NT2/D1 (cell line): Measurements from ENCODE around the gene CDK6.

Source experiments
- DNase-seq: peaks from one replicate; pipeline ENCODE4 v3.0.0-alpha.2; 2011; ENCODE audit warnings: low read depth, low spot score
- H3K27me3 ChIP-seq: 2 replicates; pipeline ENCODE4 v1.6.0; 2011; ENCODE audit warnings: mild to moderate bottlenecking; ENCODE audit not compliant: insufficient read length, insufficient read depth
- H3K36me3 ChIP-seq: 2 replicates; pipeline ENCODE4 v1.6.1; 2011; ENCODE audit warnings: mild to moderate bottlenecking, low read length, mixed read lengths; ENCODE audit not compliant: insufficient read depth, insufficient read length
- H3K4me1 ChIP-seq: 2 replicates; pipeline ENCODE4 v1.5.1; 2011; ENCODE audit not compliant: insufficient read depth, insufficient read length
- H3K4me3 ChIP-seq: 2 replicates; pipeline ENCODE4 v1.5.1; 2011; ENCODE audit warnings: low read depth; ENCODE audit not compliant: insufficient read length
- H3K9ac ChIP-seq: 2 replicates; pipeline ENCODE4 v1.6.0; 2011; ENCODE audit warnings: low read depth; ENCODE audit not compliant: insufficient read length
- H3K9me3 ChIP-seq: 2 replicates; pipeline ENCODE4 v1.5.1; 2011; ENCODE audit warnings: mild to moderate bottlenecking, low read length; ENCODE audit not compliant: insufficient read depth
- SUZ12 ChIP-seq: IDR thresholded peaks from 2 replicates; pipeline ENCODE4 v1.6.1; 2011; ENCODE audit not compliant: insufficient read length, insufficient read depth; ENCODE audit errors: extremely low read depth
- YY1 ChIP-seq: IDR thresholded peaks from 2 replicates; pipeline ENCODE4 v1.6.1; 2011; ENCODE audit not compliant: insufficient read length, insufficient read depth
- ZNF274 ChIP-seq: IDR thresholded peaks from 2 replicates; pipeline ENCODE4 v1.6.1; 2011; ENCODE audit warnings: mild to moderate bottlenecking, low read depth, low read length

Gene CDK6

GRCh38 chr7:92730808-92731207 lies 105.6 kb downstream of the CDK6 start:
- no peak for DNase-seq
- H3K27me3 ChIP-seq: no peaks in the 10 kb centered on the region
- no peaks in the 10 kb centered on the region for H3K9me3 ChIP-seq
- H3K9ac ChIP-seq: no peak overlapping the region
- no peak for TF ChIP-seq ZNF274
- TF ChIP-seq YY1: no peak
- no peak for TF ChIP-seq SUZ12
- no peak overlapping the region for H3K4me3 ChIP-seq
- no peaks in the 10 kb centered on the region for H3K4me1 ChIP-seq
- H3K36me3 ChIP-seq: no peaks in the 10 kb centered on the region

- Histone ChIP-seq H3K4me3 (no peak overlapping the region), H3K27me3 (no peaks in the 10 kb centered on the region), H3K36me3 (peaks cover 8% of the 10 kb centered on the region), H3K9ac (no peak overlapping the region), H3K9me3 (no peaks in the 10 kb centered on the region), H3K4me1 (no peaks in the 10 kb centered on the region)
- TF ChIP-seq YY1 (no peak), SUZ12 (no peak), ZNF274 (no peak)
- DNase-seq: no peak
Observed at GRCh38 chr7:92729751-92730150, 106.6 kb downstream of the CDK6 start.

DNA sequence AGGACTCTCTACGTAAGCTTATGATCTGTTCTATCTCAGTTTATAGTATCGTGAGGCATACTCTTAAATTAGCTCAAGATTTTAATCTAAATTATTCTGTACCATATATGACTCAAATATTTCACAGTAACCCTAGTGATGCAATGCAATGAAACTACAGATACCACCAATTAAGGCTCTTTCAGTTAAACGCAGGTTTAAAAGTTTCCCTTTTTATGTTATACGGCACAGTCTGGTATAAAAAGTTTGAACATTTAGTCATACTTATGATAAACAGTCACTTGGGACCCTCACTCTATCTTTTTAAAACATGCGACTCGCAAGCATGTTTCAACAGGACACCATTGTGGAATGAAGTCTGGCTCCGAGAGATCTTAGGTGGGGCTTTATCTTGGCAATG lies 107.2 kb downstream of the CDK6 start:
- no peaks in the 10 kb centered on the region for H3K27me3 ChIP-seq
- no peak overlapping the region for H3K9ac ChIP-seq
- no peaks in the 10 kb centered on the region for H3K9me3 ChIP-seq
- H3K36me3 ChIP-seq: peaks cover 12% of the 10 kb centered on the region
- TF ChIP-seq ZNF274 (no peak), YY1 (no peak), SUZ12 (no peak)
- no peak for DNase-seq
- no peak overlapping the region for H3K4me3 ChIP-seq
- no peaks in the 10 kb centered on the region for H3K4me1 ChIP-seq

DNA sequence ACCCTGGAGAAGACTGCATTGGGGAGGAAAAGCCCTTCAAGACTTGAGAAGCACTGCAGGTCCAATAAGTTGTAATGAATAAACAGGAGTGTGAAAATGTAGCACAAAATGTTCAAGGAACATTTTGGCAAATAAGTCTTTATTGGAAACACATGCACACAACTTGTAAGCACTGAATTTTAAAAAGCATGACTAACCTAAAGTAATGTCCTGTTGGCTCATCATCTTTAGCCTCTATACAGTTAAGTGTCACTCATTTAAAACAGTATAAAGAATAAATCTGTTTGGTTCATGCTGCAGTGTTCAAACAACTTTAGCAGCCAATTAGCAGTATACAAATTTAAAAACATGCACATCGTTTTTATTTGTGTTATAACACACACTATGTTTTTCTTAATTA lies 108.6 kb downstream of the CDK6 start:
- no peak overlapping the region for H3K9ac ChIP-seq
- H3K9me3 ChIP-seq: no peaks in the 10 kb centered on the region
- no peak for DNase-seq
- no peak overlapping the region for H3K4me3 ChIP-seq
- no peaks in the 10 kb centered on the region for H3K27me3 ChIP-seq
- no peaks in the 10 kb centered on the region for H3K4me1 ChIP-seq
- H3K36me3 ChIP-seq: peaks cover 13% of the 10 kb centered on the region
- TF ChIP-seq SUZ12 (no peak), YY1 (no peak), ZNF274 (no peak)

DNA sequence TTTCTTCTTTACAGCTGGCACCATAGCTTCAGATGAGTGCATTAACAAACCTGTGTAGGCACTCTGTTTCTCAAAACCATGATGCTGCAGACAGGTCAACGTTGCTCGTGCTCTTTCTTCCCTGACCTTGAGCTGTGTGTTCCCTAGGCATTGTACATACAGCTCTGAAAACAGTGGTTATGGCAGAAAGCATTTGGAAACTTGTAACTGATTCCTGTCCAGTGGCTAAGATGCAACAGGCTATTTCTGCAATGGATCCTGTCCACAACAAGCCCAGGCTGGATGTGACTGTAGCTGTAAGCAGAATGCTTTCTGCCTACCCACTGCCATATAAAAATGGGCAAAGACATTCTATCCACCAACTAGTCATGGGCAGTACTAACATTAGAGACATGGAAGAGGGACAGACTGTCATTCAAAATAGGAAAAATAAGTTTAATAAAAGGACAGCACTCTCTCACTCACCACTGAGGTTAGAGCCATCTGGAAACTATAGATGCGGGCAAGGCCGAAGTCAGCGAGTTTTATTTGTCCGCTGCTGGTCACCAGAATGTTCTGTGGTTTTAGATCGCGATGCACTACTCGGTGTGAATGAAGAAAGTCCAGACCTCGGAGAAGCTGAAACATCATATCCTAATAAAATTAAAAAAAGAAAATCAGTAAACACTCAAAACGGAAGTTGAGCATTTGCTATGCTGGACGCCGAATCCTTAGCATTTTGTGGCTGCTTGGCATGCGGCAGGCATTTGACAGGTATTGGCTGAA lies 111.0 kb downstream of the CDK6 start:
- peaks cover 20% of the 10 kb centered on the region for H3K36me3 ChIP-seq
- H3K4me1 ChIP-seq: no peaks in the 10 kb centered on the region
- no peak for TF ChIP-seq YY1
- no peak for TF ChIP-seq SUZ12
- no peak for TF ChIP-seq ZNF274
- DNase-seq: no peak
- no peak overlapping the region for H3K9ac ChIP-seq
- H3K9me3 ChIP-seq: no peaks in the 10 kb centered on the region
- H3K27me3 ChIP-seq: no peaks in the 10 kb centered on the region
- no peak overlapping the region for H3K4me3 ChIP-seq

GRCh38 chr7:92723943-92724342 lies 112.4 kb downstream of the CDK6 start:
- H3K4me3 ChIP-seq: no peak overlapping the region

DNA sequence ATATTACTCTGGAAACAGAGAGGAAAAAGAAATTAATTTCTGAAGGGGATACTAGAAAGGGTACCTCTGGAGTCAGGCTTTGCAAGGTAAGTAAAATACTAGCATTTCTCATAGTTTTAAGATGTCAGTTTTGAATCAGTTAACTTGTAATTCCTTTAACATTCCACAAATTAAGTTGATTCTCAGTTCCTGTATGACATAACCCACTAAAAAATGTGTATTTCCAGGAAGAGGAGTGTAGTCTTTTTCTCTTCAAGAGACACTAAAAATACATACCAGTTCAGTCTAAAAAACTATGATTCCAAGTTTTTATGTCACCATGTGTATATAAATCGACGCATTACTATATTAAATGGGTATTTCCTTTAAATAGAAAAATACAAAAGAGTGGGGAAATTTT lies 113.2 kb downstream of the CDK6 start:
- TF ChIP-seq ZNF274 (no peak), SUZ12 (no peak), YY1 (no peak)
- DNase-seq: no peak
- Histone ChIP-seq H3K9me3 (no peaks in the 10 kb centered on the region), H3K27me3 (no peaks in the 10 kb centered on the region), H3K4me1 (no peaks in the 10 kb centered on the region), H3K4me3 (no peak overlapping the region), H3K36me3 (peaks cover 20% of the 10 kb centered on the region), H3K9ac (no peak overlapping the region)

More at GRCh38 chr7:92723943-92724342, 112.4 kb downstream of the CDK6 start:
- H3K4me1 ChIP-seq: no peaks in the 10 kb centered on the region
- no peaks in the 10 kb centered on the region for H3K27me3 ChIP-seq
- peak; percentile 79 for DNase-seq
- H3K9ac ChIP-seq: no peak overlapping the region
- H3K9me3 ChIP-seq: no peaks in the 10 kb centered on the region
- H3K36me3 ChIP-seq: peaks cover 20% of the 10 kb centered on the region
- TF ChIP-seq ZNF274 (no peak), YY1 (no peak), SUZ12 (no peak)
